Esophagus (tissue), 2 donors: ENCODE measurements around the gene CKM. TPM values are rescaled to one million over a fixed set of nuclear protein-coding genes. Genes with fewer than 3 reads are reported as not detected.

Experiments used
- H3K27ac ChIP-seq, 2 donors: one replicate each; pipeline ENCODE4 v1.5.1; 2013; ENCODE audit warnings: low read depth in 2 of 2, mild to moderate bottlenecking in 2 of 2, inconsistent platforms in 1 of 2, low read length in 1 of 2, moderate library complexity in 1 of 2
- H3K27me3 ChIP-seq, 2 donors: one replicate each; pipeline ENCODE4 v1.6.1; 2013; ENCODE audit warnings: low read length in 2 of 2, control low read depth in 1 of 2, mild to moderate bottlenecking in 1 of 2; ENCODE audit not compliant: insufficient read depth in 2 of 2, control insufficient read depth in 1 of 2
- H3K36me3 ChIP-seq, 2 donors: one replicate each; pipeline ENCODE4 v1.6.1; 2013; ENCODE audit warnings: low read length in 1 of 2; ENCODE audit not compliant: control insufficient read depth in 2 of 2, insufficient read depth in 2 of 2
- H3K4me1 ChIP-seq, 2 donors: one replicate each; pipeline ENCODE4 v1.6.1; 2013; ENCODE audit warnings: low read length in 1 of 2; ENCODE audit not compliant: control insufficient read depth in 2 of 2, insufficient read depth in 2 of 2
- H3K4me3 ChIP-seq, 2 donors: one replicate each; pipeline ENCODE4 v1.5.1; 2013; ENCODE audit warnings: low read length in 2 of 2, mild to moderate bottlenecking in 2 of 2, low read depth in 1 of 2, moderate library complexity in 1 of 2
- H3K9me3 ChIP-seq, 2 donors: one replicate each; pipeline ENCODE4 v1.6.1; 2013; ENCODE audit warnings: mild to moderate bottlenecking in 2 of 2, low read depth in 1 of 2, low read length in 1 of 2, moderate library complexity in 1 of 2; ENCODE audit not compliant: control insufficient read depth in 2 of 2, insufficient read depth in 1 of 2
- WGBS, 2 donors: extraction: QIAGEN DNeasy Blood & Tissue Kit; methylation state at CpG; one replicate each; pipeline ENCODE4 v1.1.7; 2013; 5-methylcytosine and 5-hydroxymethylcytosine counted together
- polyA plus RNA-seq, 2 donors: library from polyadenylated mRNA; stranded (reverse); fragments of 200-250 nt; gene quantifications; one replicate each; pipeline ENCODE4 v1.2.3, GENCODE V29; 2013
- donor health status: healthy with polysubstance abuse.
- donor health status: Bipolar disorder and iron deficiency.

CKM gene
- polyA plus RNA-seq, 2 donors, result 0.14 to 0.74 TPM

- 95 to 96% methylated on average over 18 of the region's 18 CpGs for WGBS, 2 donors
- H3K27me3 ChIP-seq, result no peaks in the 10 kb centered on the region
- H3K27ac ChIP-seq, result no peak overlapping the region
- no peaks in the 10 kb centered on the region for H3K9me3 ChIP-seq
- H3K4me3 ChIP-seq, result no peak overlapping the region
- peaks cover 7 to 21% of the 10 kb centered on the region in 2 donors for H3K36me3 ChIP-seq
- peaks cover 2 to 3% of the 10 kb centered on the region in 2 donors for H3K4me1 ChIP-seq
Observed at GRCh38 chr19:45297674-45298073, 25.0 kb downstream of the CKM start.

- 95 to 97% methylated on average over 4 of the region's 4 CpGs for WGBS, 2 donors
- no peak overlapping the region for H3K4me3 ChIP-seq
- H3K4me1 ChIP-seq, result peaks cover 2 to 3% of the 10 kb centered on the region in 2 donors
- H3K27me3 ChIP-seq, result no peaks in the 10 kb centered on the region
- no peak overlapping the region for H3K27ac ChIP-seq
- peaks cover 7 to 21% of the 10 kb centered on the region in 2 donors for H3K36me3 ChIP-seq
- no peaks in the 10 kb centered on the region for H3K9me3 ChIP-seq
Observed at GRCh38 chr19:45296355-45296754, 26.3 kb downstream of the CKM start.

GRCh38 chr19:45295873-45296272, 26.8 kb downstream of the CKM start:
- Histone ChIP-seq H3K27me3 (no peaks in the 10 kb centered on the region), H3K4me3 (no peak overlapping the region), H3K36me3 (peaks cover 7 to 24% of the 10 kb centered on the region in 2 donors), H3K9me3 (no peaks in the 10 kb centered on the region), H3K4me1 (peaks cover 2 to 3% of the 10 kb centered on the region in 2 donors), H3K27ac (no peak overlapping the region)

DNA sequence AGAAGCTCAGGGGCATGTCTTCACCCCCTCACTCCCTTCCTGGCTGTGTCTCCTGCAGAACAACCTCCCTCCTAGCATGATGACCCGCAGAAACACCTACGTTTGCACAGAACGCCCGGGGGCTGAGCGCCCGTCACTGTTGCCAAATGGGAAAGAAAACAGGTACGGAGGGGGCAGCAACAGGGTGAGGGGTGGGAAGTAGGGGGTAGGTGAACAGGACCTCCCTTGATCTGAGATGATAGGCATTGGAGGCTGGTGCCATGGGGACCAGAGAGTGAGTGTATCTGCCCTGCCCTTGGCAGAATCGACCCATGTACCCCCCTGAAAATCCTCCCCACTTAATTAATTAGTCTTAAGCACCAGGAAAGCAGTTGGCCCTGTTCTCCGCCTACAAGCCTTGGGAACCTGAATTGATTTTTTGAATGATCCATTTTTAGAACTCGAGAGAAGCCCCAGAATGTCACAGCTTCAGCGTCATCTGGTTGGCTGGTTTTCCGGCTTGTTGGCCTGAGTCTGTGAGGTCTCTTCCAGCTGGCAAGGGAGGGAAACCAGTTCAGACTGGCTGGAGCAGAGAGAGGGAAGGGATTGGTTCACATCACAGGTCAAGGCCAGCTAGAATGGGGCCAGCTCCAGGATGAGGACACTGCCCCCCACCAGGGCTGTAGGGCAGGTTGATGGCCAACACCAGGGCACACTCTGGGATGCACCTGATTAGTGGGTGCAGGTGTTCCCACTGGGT, 28.2 kb downstream of the CKM start:
- Histone ChIP-seq H3K4me1 (peaks cover 2 to 3% of the 10 kb centered on the region in 2 donors), H3K27me3 (no peaks in the 10 kb centered on the region), H3K27ac (peak overlapping the region in 1 of 2 donors; percentile 23), H3K4me3 (no peak overlapping the region), H3K9me3 (no peaks in the 10 kb centered on the region), H3K36me3 (peaks cover 7 to 28% of the 10 kb centered on the region in 2 donors)
- 50 to 64% methylated on average over 12 of the region's 12 CpGs for WGBS, 2 donors

- H3K4me1 ChIP-seq, result peaks cover 2 to 3% of the 10 kb centered on the region in 2 donors
- 54 to 64% methylated on average over 4 of the region's 4 CpGs for WGBS, 2 donors
- no peaks in the 10 kb centered on the region for H3K9me3 ChIP-seq
- no peaks in the 10 kb centered on the region for H3K27me3 ChIP-seq
- H3K36me3 ChIP-seq, result peaks cover 7 to 29% of the 10 kb centered on the region in 2 donors
- H3K27ac ChIP-seq, result no peak overlapping the region
- no peak overlapping the region for H3K4me3 ChIP-seq
Observed at GRCh38 chr19:45293682-45294081, 29.0 kb downstream of the CKM start.

DNA sequence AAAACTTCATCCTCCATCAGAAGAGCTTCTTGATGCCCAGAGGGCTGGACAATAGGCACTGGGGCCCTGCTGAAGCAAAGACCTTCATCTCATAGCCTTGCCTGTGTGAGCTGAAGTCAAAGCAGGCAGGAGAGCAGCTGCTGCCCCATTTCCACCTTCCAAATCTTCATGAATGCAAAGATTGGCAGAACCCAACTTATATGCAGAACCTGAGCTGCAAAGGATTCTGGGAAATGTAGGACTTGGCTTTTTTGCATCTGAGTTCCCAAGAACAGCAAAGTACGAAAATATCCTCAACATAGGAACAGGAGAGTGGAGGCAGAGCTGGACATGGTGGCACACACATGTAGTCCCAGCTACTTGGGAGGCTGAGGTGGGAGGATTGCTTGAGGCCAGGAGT, 30.8 kb downstream of the CKM start:
- Histone ChIP-seq H3K4me1 (peaks cover 0 to 3% of the 10 kb centered on the region in 2 donors), H3K4me3 (no peak overlapping the region), H3K36me3 (peaks cover 0 to 29% of the 10 kb centered on the region in 2 donors), H3K27ac (no peak overlapping the region), H3K27me3 (no peaks in the 10 kb centered on the region), H3K9me3 (no peaks in the 10 kb centered on the region)
- WGBS, 2 donors, result 86 to 97% methylated on average over 1 of the region's 1 CpG

- Histone ChIP-seq H3K36me3 (peaks cover 2 to 25% of the 10 kb centered on the region in 2 donors), H3K4me1 (peaks cover 0 to 3% of the 10 kb centered on the region in 2 donors), H3K4me3 (no peak overlapping the region), H3K9me3 (no peaks in the 10 kb centered on the region), H3K27me3 (no peaks in the 10 kb centered on the region), H3K27ac (no peak overlapping the region)
- 95% methylated on average over 6 of the region's 6 CpGs for WGBS, 2 donors
Observed at GRCh38 chr19:45290381-45290931, 32.2 kb downstream of the CKM start.

GRCh38 chr19:45283443-45284033, 39.1 kb downstream of the CKM start:
- Histone ChIP-seq H3K27ac (no peak overlapping the region), H3K36me3 (peaks cover 6 to 14% of the 10 kb centered on the region in 2 donors), H3K4me3 (no peak overlapping the region), H3K27me3 (no peaks in the 10 kb centered on the region), H3K4me1 (no peaks in the 10 kb centered on the region), H3K9me3 (peaks cover 0 to 2% of the 10 kb centered on the region in 2 donors)
- WGBS, 2 donors, result 79 to 93% methylated on average over 7 of the region's 7 CpGs

- Histone ChIP-seq H3K27me3 (no peaks in the 10 kb centered on the region), H3K36me3 (peaks cover 4 to 21% of the 10 kb centered on the region in 2 donors), H3K4me3 (no peak overlapping the region), H3K4me1 (no peaks in the 10 kb centered on the region), H3K9me3 (peaks cover 0 to 2% of the 10 kb centered on the region in 2 donors), H3K27ac (no peak overlapping the region)
- 80 to 92% methylated on average over 19 of the region's 19 CpGs for WGBS, 2 donors
Observed at GRCh38 chr19:45280471-45280961, 42.2 kb downstream of the CKM start.
